Measurements from ENCODE around the gene PATZ1. TPM values are rescaled to one million over a fixed set of nuclear protein-coding genes. Genes with fewer than 3 reads are reported as not detected.

PATZ1 gene
- total and polyA plus RNA-seq, 2 of the 8 experiments (the other 6 are each of a cell fraction or from before 2014, with no cell fraction given), result 62.1 to 70.9 TPM

GRCh38 chr22:31326877-31327276 lies 19.3 kb downstream of the PATZ1 start:
- Histone ChIP-seq H3K4me2 (ENCODE audit: insufficient read depth in 1 of 2, low read depth in 2 of 2, low read length in 2 of 2) (no peak overlapping the region), H4K20me1 (replicated peaks in 1 of 2; ENCODE audit: control insufficient read depth in 1 of 2, insufficient read depth in 2 of 2, low read length in 2 of 2) (peaks cover 6 to 18% of the 10 kb centered on the region in 2 experiments), H3K23me2 (ENCODE audit: low read depth, low read length) (no peaks in the 10 kb centered on the region), H3K9ac (replicated peaks in 1 of 4; ENCODE audit: extremely low read depth in 1 of 4, low read depth in 3 of 4, low read length in 3 of 4) (no peak overlapping the region), H2AK5ac (ENCODE audit: low read depth, low read length) (no peak overlapping the region), H3K4ac (replicated peaks; ENCODE audit: insufficient read length, low read depth, low read length) (no peak overlapping the region), H3K56ac (replicated peaks; ENCODE audit: insufficient read length, low read depth, low read length) (no peak overlapping the region), H3K18ac (ENCODE audit: extremely low read depth, low read length) (no peak overlapping the region), H4K5ac (ENCODE audit: insufficient read length, low read depth, low read length) (no peak overlapping the region), H2BK120ac (replicated peaks; ENCODE audit: low read depth, low read length) (no peak overlapping the region), H2AFZ (ENCODE audit: low read length) (no peak overlapping the region), H2BK5ac (ENCODE audit: low read depth, low read length) (no peak overlapping the region; the same call in 1 of the 2 replicates), H3K79me2 (ENCODE audit: control insufficient read depth in 1 of 2, insufficient read depth in 2 of 2, low read length in 2 of 2) (peaks cover 0 to 16% of the 10 kb centered on the region in 2 experiments; a peak in 2 of 4 replicates), H3K9me3 (ENCODE audit: insufficient read depth in 2 of 2, low read depth in 1 of 2, low read length in 1 of 2) (no peaks in the 10 kb centered on the region), H2BK15ac (ENCODE audit: low read length) (no peak overlapping the region), H2BK12ac (ENCODE audit: low read depth, low read length) (no peak overlapping the region), H3K4me1 (replicated peaks in 1 of 4; ENCODE audit: control insufficient read depth in 3 of 4, insufficient read depth in 4 of 4, low read length in 3 of 4) (no peaks in the 10 kb centered on the region; a peak in 1 of 7 replicates), H3K27me3 (replicated peaks in 1 of 4; ENCODE audit: control insufficient read depth in 3 of 4, extremely low read depth in 1 of 4, insufficient read depth in 3 of 4, low read length in 3 of 4) (no peaks in the 10 kb centered on the region), H3K23ac (ENCODE audit: insufficient read length) (no peak overlapping the region), H3K14ac (ENCODE audit: insufficient read length) (no peak overlapping the region), H3K79me1 (ENCODE audit: low read depth, low read length) (peaks cover 10% of the 10 kb centered on the region), H4K91ac (replicated peaks; ENCODE audit: insufficient read length, low read length) (no peak overlapping the region), H3K36me3 (ENCODE audit: control insufficient read depth in 2 of 4, insufficient read depth in 4 of 4, low read length in 3 of 4) (peaks cover 34 to 59% (median 48%) of the 10 kb centered on the region in 4 experiments), H3K27ac (ENCODE audit: low read depth, low read length) (no peak overlapping the region), H4K8ac (ENCODE audit: extremely low read depth, insufficient read depth, low read length) (no peak overlapping the region; the same call in 1 of the 2 replicates), H2BK20ac (ENCODE audit: low read length) (no peak overlapping the region), H3K4me3 (ENCODE audit: extremely low read depth in 1 of 4, insufficient read depth in 2 of 4, low read depth in 3 of 4, low read length in 4 of 4) (no peak overlapping the region)
- DNase-seq (ENCODE audit: low read depth in 1 of 2, low spot score in 2 of 2) (no peak), FAIRE-seq (no peak)
- no peak for TF ChIP-seq MAFK (IDR thresholded peaks at IDR 0.05; ENCODE audit: low read depth, low read length)
- CTCF ChIA-PET (ENCODE audit: partially characterized antibody), result interaction anchor here (1.3 to 3.5 kb wide), 2 partner anchors 11 to 14 kb away, joined by 5 to 17 read pairs; no protein-coding TSS in a partner anchor
- POLR2A ChIA-PET (ENCODE audit: partially characterized antibody), result interaction anchor here (0.8 to 10.7 kb wide), 4 partner anchors 8 to 14 kb away, joined by 3 to 116 read pairs (median 4); no protein-coding TSS in a partner anchor
- 91% methylated on average over 7 of the region's 9 CpGs; no CpG with 5 or more reads in 1 of the 2 experiments for WGBS, 2 experiments (ENCODE audit: extremely low coverage in 1 of 2, insufficient coverage in 1 of 2, insufficient read length in 1 of 2, insufficient replicate concordance in 2 of 2, low coverage in 1 of 2, low lambda C conversion rate in 2 of 2, missing lambda C conversion rate in 1 of 2)
